Vagina (tissue), 2 donors: ENCODE measurements around the gene CSMD2.

ENCODE experiments used
- POLR2A ChIP-seq, 2 donors: fragments of 450-650 bp; IDR thresholded peaks; one replicate each; pipeline ENCODE4 v1.6.1; 2017; ENCODE audit warnings: antibody characterized with exemption in 2 of 2, mild to moderate bottlenecking in 2 of 2, moderate library complexity in 2 of 2
- POLR2AphosphoS5 ChIP-seq, 2 donors: sonication (generic); formaldehyde crosslinking; IDR thresholded peaks; one replicate each; pipeline ENCODE4 v1.9.0; 2017; ENCODE audit warnings: antibody characterized with exemption in 2 of 2, mild to moderate bottlenecking in 2 of 2, low read depth in 1 of 2; ENCODE audit not compliant: insufficient read depth in 1 of 2
- TF ChIP-seq, protein P1 (sequence below), 3 experiments: fragments of 450-650 bp in 2 of 3; fragments of 200-600 bp in 1 of 3; sonication (generic) in 1 of 3; IDR thresholded peaks; one replicate each; pipeline ENCODE4 v1.5.1; 2017 to 2019; ENCODE audit warnings: antibody characterized with exemption in 3 of 3, mild to moderate bottlenecking in 2 of 3, moderate library complexity in 2 of 3

GRCh38 chr1:33515607-33516006, 649.4 kb downstream of the CSMD2 start:
- TF ChIP-seq, protein P1, sequence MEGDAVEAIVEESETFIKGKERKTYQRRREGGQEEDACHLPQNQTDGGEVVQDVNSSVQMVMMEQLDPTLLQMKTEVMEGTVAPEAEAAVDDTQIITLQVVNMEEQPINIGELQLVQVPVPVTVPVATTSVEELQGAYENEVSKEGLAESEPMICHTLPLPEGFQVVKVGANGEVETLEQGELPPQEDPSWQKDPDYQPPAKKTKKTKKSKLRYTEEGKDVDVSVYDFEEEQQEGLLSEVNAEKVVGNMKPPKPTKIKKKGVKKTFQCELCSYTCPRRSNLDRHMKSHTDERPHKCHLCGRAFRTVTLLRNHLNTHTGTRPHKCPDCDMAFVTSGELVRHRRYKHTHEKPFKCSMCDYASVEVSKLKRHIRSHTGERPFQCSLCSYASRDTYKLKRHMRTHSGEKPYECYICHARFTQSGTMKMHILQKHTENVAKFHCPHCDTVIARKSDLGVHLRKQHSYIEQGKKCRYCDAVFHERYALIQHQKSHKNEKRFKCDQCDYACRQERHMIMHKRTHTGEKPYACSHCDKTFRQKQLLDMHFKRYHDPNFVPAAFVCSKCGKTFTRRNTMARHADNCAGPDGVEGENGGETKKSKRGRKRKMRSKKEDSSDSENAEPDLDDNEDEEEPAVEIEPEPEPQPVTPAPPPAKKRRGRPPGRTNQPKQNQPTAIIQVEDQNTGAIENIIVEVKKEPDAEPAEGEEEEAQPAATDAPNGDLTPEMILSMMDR (IDR thresholded peaks at IDR 0.05) = no peak
- TF ChIP-seq POLR2A (IDR thresholded peaks at IDR 0.05) (no peak), POLR2AphosphoS5 (IDR thresholded peaks at IDR 0.05; ENCODE audit: insufficient read depth in 1 of 2, low read depth in 1 of 2) (no peak)
